ENCODE results near the gene EVI5. TPM values are rescaled to one million over a fixed set of nuclear protein-coding genes. Genes with fewer than 3 reads are reported as not detected.

Gene EVI5
- total and polyA plus RNA-seq, 8 donors, result 1.8 to 200 (median 52.0) TPM

- 80 to 92% (median 87%) methylated on average over 2 of the region's 2 CpGs for WGBS, 5 donors
These were observed 77.6 kb downstream of the EVI5 start for GRCh38 chr1:92707292-92707691.

GRCh38 chr1:92705446-92705845 lies 79.5 kb downstream of the EVI5 start:
- Histone ChIP-seq H3K9me3 (no peaks in the 10 kb centered on the region), H3K27ac (no peak overlapping the region), H3K36me3 (peaks cover 0 to 6% (median 0%) of the 10 kb centered on the region in 4 donors), H3K27me3 (no peaks in the 10 kb centered on the region), H3K4me3 (no peak overlapping the region), H3K4me1 (peaks cover 4 to 40% (median 6%) of the 10 kb centered on the region in 4 donors)
- DNase-seq, result peak in 1 of 2 donors; percentile 7
- intact Hi-C loops (cut with DNase I; ENCODE audit: low total_unique reads), result no loop called here
- WGBS, 5 donors, result 2 to 22% (median 18%) methylated on average over 1 of the region's 1 CpG
- TF ChIP-seq CTCF (IDR thresholded peaks at IDR 0.05) (no peak), EP300 (IDR thresholded peaks at IDR 0.05) (no peak), POLR2AphosphoS5 (IDR thresholded peaks at IDR 0.05) (no peak), POLR2A (IDR thresholded peaks at IDR 0.05) (no peak)

More at GRCh38 chr1:92707292-92707691, 77.6 kb downstream of the EVI5 start:
- H3K36me3 ChIP-seq, result peaks cover 0 to 6% (median 0%) of the 10 kb centered on the region in 4 donors
- no peak for DNase-seq
- no peak overlapping the region for H3K27ac ChIP-seq
- no peaks in the 10 kb centered on the region for H3K27me3 ChIP-seq
- intact Hi-C loops (cut with DNase I; ENCODE audit: low total_unique reads), result no loop called here
- no peak overlapping the region for H3K4me3 ChIP-seq
- no peak for TF ChIP-seq CTCF (IDR thresholded peaks at IDR 0.05)
- no peak for TF ChIP-seq EP300 (IDR thresholded peaks at IDR 0.05)
- no peak for TF ChIP-seq POLR2AphosphoS5 (IDR thresholded peaks at IDR 0.05)
- TF ChIP-seq POLR2A (IDR thresholded peaks at IDR 0.05), result no peak
- H3K4me1 ChIP-seq, result peaks cover 4 to 38% (median 5%) of the 10 kb centered on the region in 4 donors
- H3K9me3 ChIP-seq, result no peaks in the 10 kb centered on the region

GRCh38 chr1:92701147-92701546 lies 83.8 kb downstream of the EVI5 start:
- 12 to 42% (median 30%) methylated on average over 1 of the region's 1 CpG for WGBS, 5 donors
- intact Hi-C loops (cut with DNase I; ENCODE audit: low total_unique reads), result no loop called here
- no peak overlapping the region for H3K4me3 ChIP-seq
- H3K4me1 ChIP-seq, result peaks cover 0 to 24% (median 4%) of the 10 kb centered on the region in 4 donors
- no peaks in the 10 kb centered on the region for H3K9me3 ChIP-seq
- TF ChIP-seq POLR2A (IDR thresholded peaks at IDR 0.05) (no peak), POLR2AphosphoS5 (IDR thresholded peaks at IDR 0.05) (peak in 1 of 3 donors; percentile 54)
- H3K27me3 ChIP-seq, result no peaks in the 10 kb centered on the region
- H3K27ac ChIP-seq, result no peak overlapping the region
- H3K36me3 ChIP-seq, result peaks cover 0 to 19% (median 9%) of the 10 kb centered on the region in 4 donors
- no peak for DNase-seq

GRCh38 chr1:92698932-92699331 lies 86.0 kb downstream of the EVI5 start:
- DNase-seq, result no peak
- peaks cover 7 to 39% (median 27%) of the 10 kb centered on the region in 4 donors for H3K36me3 ChIP-seq
- peaks cover 0 to 12% (median 1%) of the 10 kb centered on the region in 4 donors for H3K4me1 ChIP-seq
- H3K27ac ChIP-seq, result no peak overlapping the region
- TF ChIP-seq EP300 (IDR thresholded peaks at IDR 0.05) (no peak), POLR2A (IDR thresholded peaks at IDR 0.05) (no peak), CTCF (IDR thresholded peaks at IDR 0.05) (no peak), POLR2AphosphoS5 (IDR thresholded peaks at IDR 0.05) (no peak)
- no peak overlapping the region for H3K4me3 ChIP-seq
- no peaks in the 10 kb centered on the region for H3K27me3 ChIP-seq
- H3K9me3 ChIP-seq, result no peaks in the 10 kb centered on the region
- intact Hi-C loops (cut with DNase I; ENCODE audit: low total_unique reads), result no loop called here
- WGBS, 5 donors, result 76 to 90% (median 80%) methylated on average over 3 of the region's 3 CpGs

GRCh38 chr1:92695104-92695503 lies 89.8 kb downstream of the EVI5 start:
- DNase-seq, result no peak
- no peaks in the 10 kb centered on the region for H3K9me3 ChIP-seq
- no peak overlapping the region for H3K27ac ChIP-seq
- TF ChIP-seq CTCF (IDR thresholded peaks at IDR 0.05), result no peak
- TF ChIP-seq POLR2AphosphoS5 (IDR thresholded peaks at IDR 0.05), result no peak
- TF ChIP-seq EP300 (IDR thresholded peaks at IDR 0.05), result no peak
- TF ChIP-seq POLR2A (IDR thresholded peaks at IDR 0.05), result no peak
- intact Hi-C loops (cut with DNase I; ENCODE audit: low total_unique reads), result no loop called here
- no peak overlapping the region for H3K4me3 ChIP-seq
- H3K4me1 ChIP-seq, result no peaks in the 10 kb centered on the region
- peaks cover 7 to 64% (median 46%) of the 10 kb centered on the region in 4 donors for H3K36me3 ChIP-seq
- H3K27me3 ChIP-seq, result no peaks in the 10 kb centered on the region
